ENCODE data around the gene SEC23A.
"Not testable (repeated sequence)": the region's sequence is repeated elsewhere in the genome, so short reads cannot be mapped to it uniquely, and the experiment has no call there.

Gene SEC23A

DNA sequence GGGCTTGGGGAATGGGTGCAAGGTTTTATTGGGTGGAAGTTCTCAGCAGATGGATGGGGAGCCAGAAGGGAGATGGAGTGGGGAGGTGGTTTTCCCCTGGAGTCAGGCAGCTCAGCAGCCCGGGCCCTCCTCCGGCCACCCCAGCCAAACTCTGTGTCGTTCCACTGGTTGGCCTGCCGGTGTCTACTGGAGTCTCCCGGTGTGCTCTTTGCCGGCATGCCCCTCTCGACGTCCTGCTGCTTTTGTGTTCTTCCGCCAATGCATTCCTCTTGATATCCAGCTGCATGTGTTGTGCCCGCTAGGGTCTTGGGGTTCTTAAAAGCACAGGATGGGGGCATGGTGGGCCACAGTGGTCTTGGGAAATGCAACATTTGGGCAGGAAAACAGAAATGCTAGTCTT, 72.8 kb downstream of the SEC23A start:
- no peak for DNase-seq (ENCODE audit: low read depth, low spot score)

DNA sequence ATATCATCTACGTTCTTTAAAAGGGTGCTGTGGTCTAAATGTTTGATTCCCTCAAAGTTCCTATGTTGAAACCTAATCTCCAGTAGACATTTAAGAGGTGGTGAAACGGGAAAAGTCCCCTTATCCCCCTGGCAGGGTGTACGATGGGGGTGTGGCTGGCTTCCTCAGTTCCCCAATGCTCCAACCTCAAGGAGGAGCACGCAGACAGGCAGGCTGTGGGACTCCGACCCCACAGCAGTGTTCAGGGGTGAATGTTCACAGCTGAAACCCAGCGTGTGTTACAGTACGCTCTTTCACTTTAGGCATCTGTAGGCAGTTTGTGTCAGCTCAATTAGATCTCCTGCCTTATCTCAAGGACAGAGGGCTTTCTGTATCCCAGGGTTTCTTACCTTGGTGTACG, 73.2 kb downstream of the SEC23A start:
- DNase-seq (ENCODE audit: low read depth, low spot score), result no peak

DNA sequence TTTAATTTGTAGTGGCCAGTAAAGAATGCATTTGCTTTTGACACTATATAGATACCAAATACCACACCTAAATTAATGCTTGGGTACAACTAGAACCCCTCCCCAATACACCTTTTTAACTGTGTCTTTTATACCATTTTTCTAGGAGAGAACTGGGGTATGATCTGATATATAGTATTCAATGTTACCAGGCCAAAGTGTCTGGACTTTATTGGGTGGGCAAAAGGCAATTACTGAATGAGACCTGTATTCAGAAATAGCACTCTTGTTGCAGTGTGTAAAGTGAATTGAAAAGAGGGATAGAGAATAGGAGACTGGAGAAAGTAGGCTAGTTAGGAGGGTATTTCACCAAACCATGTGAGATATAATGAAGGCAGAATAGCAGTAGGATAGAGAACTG, 74.4 kb downstream of the SEC23A start:
- no peak for DNase-seq (ENCODE audit: low read depth, low spot score)

DNA sequence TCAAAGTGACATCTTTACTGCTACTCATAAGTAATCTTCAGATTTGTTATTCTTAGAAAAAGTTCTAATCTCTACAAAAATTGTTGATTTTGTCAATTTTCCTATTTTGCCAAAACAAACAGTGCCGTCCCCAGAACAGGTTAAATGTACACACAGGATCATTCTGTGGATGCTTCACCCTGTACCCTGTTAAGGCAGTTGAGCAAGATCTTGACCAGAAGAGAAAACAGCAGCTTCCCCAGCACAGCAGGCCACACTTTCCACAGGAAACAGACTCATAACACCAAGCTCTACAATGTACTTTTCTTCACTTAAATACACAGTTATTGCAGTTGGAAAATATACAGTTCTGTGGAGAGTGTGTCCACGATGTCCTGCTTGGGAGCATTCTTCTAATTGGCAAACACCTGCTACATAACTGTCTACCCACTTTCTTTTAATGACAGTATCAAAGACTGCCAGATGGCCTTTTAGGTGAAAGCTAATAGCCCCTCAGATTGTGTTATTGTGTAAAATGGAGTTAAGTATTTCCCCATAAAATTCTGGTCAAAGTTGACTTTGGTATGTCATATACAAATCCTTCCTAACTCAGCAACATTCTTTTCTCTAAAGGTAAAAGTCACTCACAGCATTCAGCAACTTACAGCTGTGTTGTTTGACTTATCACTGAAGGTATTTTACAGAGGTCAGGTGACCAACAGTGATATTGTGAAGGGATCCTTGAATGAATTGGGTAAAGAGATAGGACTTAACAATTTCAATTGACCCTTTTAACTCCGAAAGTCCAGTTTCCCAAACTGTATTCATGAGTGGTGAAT, 77.0 kb downstream of the SEC23A start:
- DNase-seq (ENCODE audit: low read depth, low spot score), result peak; percentile 74

DNA sequence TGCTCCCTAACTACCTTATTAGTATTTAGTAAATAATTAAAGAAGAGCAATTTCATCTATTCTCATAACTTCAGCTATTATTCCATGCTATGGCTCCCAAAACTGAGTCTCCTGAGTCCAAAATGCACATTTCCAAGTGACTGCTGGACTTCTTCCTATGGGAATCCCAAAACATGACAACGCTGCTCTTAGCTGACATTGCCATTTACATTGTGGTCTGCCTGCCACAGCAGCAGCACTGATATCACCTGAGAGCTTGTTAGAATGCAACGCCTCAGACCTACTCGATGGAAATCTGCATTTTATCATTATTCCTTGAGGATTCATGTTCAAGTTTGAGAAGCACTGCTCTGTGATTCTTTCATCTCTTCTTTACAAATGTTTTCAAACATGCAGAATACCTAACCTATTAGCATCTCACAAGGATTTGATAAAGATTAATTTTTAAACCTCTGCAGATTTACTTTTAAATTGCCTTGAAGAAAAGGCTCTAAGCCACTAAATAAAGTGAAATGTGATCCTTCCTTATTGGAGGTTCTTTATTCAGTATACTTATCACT, 77.7 kb downstream of the SEC23A start:
- DNase-seq (ENCODE audit: low read depth, low spot score), result no peak

DNA sequence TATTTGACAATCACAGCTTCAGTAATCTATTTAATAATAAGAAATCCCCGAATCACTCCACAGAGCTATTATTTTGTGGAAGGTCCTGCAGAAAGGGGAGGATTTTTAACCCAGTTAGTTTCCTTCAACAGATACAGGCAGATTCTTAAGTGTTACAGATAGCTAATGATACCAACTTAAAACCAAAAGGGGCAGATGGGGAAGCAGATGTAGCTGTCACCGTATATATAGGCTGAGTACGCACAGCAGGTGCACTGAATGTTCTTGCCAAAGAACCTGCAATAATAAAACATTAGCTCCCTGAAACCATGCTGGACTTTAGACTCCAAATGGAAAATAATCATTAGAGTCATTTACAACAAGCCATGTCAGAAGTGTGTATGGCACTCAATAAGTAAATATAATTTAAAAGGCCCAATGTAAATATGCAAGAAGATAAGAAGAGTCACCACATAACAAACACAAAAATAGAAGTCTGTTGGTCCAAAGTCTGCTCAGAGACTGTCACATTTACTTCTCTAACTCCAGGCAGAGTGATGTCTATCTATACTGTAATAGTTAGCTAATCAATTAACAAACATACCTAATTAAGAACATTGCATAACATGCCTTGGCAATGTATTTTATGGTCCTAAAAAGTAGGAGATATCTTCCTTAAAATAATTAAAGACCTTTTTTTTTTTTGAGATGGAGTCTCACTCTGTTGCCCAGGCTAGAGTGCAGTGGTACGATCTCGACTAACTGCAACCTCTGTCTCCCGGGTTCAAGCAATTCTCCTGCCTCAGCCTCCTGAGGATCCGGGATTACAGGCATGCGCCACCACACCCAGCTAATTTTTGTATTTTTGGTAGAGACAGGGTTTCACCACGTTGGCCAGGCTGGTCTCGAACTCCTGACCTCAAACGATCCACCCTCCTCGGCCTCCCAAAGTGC, 78.8 kb downstream of the SEC23A start:
- DNase-seq (ENCODE audit: low read depth, low spot score), result no peak

DNA sequence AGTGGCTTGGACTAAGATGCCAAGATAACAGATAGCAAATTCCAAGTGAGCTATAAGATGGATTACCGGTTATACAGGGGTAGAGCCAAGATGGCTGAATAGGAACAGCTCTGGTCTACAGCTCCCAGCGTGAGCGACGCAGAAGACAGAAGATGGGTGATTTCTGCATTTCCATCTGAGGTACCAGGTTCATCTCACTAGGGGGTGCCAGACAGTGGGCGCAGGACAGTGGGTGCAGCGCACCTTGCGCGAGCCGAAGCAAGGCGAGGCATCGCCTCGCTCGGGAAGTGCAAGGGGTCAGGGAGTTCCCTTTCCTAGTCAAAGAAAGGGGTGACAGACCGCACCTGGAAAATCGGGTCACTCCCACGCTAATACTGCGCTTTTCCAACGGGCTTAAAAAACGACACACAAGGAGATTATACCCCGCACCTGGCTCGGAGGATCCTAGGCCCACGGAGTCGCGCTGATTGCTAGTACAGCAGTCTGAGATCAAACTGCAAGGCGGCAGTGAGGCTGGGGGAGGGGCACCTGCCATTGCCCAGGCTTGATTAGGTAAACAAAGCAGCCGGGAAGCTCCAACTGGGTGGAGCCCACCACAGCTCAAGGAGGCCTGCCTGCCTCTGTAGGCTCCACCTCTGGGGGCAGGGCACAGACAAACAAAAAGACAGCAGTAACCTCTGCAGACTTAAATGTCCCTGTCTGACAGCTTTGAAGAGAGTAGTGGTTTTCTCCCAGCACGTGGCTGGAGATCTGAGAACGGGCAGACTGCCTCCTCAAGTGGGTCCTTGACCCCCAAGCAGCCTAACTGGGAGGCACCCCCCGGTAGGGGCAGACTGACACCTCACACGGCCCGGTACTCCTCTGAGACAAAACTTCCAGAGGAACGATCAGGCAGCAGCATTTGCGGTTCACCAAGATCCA, 85.7 kb downstream of the SEC23A start:
- DNase-seq (ENCODE audit: low read depth, low spot score), result not testable (repeated sequence)

DNA sequence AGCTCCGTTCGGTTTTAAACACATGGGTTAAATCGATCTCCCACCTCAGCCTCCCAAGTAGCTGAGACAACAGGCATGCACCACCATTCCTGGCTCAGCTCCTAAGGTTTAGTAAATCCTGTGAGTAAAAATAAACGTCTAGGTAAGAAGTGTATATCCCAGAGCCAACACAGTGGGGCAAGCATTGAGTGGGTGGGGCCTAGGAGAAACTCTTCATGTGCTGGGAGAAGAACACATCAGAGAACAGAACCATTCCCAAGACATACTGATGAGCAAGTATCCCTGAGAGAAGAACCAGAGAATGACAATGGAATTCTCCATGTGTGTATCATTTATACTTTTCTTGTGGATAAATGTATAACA, 86.3 kb downstream of the SEC23A start:
- no peak for DNase-seq (ENCODE audit: low read depth, low spot score)

DNA sequence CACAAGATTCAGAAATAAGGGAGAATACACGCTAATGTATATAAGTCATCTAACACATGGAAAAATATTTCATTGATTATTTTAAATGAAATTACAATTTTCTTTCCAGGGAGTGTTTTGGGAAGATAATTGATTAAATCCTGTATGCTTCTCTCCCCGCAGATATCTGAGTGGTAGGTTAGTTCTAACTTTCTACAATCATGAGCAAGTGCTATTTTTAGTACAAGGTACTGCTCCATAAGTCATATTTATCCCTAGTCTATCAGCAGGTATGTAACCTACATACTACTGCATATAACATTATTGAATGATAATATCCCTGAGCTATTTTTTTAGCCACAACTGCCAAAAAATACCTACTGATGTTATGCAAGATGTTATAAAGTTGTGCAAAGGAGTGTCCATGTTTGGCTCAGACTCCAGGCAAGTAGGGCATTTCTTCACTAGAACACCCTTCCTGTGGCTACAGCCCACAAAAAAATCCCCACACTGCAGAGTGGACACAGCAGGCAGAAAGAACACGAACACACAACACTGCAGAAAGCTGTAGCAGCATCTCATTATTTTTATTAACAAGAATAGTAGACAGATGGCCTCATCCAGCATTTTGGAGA, 87.0 kb downstream of the SEC23A start:
- no peak for DNase-seq (ENCODE audit: low read depth, low spot score)

DNA sequence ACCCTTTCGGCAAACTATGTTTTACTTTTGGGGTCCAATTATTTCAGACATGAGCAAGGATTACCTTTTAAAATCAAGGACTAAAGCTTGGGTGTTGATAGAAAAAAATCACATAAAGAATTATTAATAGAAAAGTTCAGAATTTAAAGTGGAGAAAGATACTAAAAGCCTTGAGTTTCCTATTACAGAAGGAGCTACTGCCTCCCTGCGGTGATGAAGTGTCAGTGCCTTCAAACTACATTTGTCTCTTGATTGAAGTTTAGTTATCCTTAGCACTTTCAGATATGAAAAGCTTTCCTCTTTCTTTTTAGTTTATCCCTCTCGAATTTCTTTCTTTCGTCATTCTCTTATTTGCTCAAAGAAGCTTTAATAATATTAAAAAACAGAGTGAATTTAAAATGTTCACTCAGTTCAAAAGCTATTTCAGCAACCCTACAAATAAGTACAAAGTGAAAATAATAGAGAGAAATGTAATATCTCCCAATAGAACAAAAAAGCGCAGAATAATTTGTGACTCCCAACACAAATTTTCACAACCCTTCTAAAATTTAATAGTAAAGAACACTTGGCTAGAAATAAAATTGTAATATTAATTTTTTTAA, 87.6 kb downstream of the SEC23A start:
- DNase-seq (ENCODE audit: low read depth, low spot score), result no peak

DNA sequence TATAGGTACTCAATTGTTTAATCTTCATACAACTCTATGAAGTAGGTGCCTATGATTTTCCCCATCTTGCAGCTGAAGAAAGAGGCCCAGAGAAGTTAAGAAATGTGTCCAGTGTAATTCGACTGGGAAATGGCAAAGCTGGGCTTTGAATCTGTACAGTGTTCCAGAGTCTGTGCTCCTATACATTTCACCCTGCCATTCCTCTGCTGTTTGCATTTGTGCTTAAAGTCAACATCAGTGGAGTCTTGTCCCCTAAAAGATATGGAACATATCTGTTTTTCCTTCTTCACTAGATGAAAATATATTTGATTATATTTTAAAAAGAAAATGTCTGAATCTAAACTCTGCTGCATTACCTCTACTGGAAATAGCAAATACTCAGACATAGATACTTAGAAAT, 88.6 kb downstream of the SEC23A start:
- no peak for DNase-seq (ENCODE audit: low read depth, low spot score)

DNA sequence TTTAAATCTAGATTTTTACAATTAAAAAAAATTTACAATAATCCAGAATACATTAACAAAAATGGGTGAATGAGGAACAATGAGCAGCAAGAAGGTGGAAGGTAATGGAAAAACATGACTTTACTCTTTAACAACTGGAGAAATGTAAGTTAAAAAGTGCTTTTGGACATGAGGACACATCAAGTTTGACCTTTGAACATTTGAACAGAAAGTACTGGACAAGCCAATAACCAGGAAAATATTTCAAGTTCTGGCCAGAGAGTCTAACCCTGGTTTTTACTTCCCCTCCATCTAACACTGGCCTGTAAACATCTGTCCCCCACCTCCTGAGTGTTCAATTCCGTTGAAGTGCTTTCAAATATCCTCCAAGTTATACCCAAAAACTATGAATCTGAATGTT, 94.1 kb downstream of the SEC23A start:
- not testable (repeated sequence) for DNase-seq (ENCODE audit: low read depth, low spot score)

DNA sequence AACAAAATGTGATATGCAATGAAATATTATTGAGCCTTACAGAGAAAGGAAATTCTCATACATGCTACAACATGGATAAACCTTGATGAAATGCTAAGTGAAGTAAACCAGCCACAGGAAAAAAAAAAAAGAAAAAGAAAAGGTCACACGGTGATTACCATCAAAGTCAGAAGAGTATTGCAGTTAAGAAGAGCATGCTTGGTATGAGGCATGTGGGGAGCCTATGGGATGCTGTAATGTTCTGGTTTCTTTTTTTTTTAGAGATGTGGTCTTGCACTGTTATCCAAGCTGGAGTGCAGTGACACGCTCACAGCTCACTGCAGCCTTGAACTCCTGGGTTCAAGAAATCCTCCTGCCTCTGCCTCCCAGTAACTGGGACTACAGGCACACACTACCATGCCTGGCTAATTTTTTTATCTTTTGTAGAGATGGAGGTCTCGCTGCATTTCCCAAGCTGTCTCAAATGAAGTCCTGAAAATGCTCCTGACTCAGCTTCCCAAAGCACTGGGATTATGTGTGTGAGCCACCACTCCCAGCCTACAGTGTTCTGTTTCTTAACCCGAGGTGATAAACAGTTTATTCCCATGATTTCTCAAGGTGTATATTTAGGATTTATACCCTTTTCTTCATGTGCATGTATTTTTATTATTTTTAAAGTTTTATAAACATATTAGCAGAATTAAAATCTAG, 96.2 kb downstream of the SEC23A start:
- no peak for DNase-seq (ENCODE audit: low read depth, low spot score)

DNA sequence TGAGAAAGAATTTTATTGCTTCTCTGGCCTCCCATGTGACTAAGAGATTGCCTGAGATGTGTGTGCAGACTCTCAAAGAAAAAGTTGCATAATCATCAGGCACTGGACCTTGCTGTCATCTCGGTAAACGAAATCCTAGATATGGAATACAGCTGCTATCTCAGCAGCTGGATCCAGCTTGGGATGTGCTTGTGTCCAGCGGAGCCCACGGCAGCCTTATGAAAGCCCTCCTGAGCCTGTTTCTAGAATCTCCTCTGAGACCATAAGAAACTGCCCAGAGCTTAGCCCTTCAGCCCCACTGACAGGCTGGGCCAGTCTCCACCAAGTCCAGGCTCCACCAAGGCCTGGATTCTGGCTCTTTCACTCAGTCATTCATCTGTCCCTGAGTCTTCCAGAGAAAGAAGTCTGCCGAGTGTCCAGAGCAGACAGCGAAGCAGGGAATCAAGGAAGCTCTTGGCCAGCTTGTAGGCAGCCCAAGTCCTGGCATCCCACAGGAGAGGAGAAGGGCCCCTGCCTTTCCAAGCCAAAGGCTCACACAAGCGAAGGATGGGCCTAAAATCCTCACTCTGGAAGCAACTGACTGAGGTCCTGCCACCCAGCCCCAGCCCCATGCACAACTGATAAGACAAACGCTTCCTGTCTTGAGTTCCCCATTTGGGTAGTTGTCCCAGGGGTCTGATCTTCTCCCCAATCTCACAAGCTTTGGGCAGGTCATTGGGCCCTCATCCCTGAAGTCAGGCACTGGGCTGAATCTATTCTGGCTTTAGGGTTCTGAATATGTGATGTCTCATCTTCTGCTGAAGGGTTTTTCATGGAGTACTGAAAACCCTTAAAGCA, 97.8 kb downstream of the SEC23A start:
- DNase-seq (ENCODE audit: low read depth, low spot score), result no peak

DNA sequence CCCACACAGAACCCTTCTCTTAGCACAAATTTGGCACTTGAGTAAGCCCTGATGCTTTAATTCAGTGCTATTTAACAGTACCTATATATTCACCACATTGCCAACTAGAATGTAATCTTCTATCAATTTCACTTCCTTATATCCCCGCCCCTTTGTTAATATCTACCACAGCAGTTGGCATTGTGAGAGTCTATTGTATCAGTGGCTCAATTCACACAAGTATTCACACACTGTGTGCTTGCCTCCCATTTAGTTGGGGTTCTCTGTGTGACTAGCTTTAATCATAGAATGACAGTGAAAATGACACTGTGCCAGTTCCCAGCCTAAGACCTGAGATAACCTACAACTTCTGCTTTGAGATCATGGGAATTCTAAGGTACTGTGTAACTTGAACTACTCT, 103.1 kb downstream of the SEC23A start:
- no peak for DNase-seq (ENCODE audit: low read depth, low spot score)

DNA sequence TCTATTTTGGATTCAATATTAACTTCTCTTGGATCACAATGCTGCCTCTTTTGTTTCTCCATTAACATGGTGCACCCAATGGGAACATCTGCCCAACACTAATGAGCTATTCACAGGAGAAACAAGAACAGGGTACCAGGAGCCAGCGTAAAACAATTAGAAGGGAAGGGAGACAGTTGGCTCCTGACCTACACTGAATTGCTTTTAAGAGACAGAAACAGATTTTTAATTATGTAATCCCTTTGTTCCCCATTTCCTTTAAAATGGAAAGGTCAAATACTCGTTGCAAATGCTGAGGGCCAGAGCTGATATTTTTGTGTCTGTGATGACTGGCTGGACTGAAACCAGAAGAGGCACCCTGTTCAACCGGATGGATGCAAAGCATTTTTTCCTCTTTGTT, 108.3 kb downstream of the SEC23A start:
- no peak for DNase-seq (ENCODE audit: low read depth, low spot score)

DNA sequence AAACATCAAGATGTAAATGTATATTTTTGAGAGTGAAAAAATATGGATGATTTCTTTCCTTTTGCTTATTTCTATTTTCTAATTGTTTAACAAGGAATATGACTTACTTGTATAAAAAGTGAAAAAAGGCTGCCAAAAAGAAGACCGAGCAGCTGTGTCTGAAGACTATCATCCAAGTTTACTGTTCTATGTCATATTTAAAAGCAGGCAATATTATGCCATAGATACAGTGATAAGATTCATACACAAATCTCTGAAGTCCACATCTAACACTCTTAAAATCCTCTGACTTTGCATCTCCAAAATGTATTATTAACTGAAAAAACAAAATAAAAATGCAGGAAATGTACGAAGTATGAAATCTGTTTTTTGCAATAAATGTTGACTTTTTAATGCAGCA, 109.1 kb downstream of the SEC23A start:
- no peak for DNase-seq (ENCODE audit: low read depth, low spot score)

DNA sequence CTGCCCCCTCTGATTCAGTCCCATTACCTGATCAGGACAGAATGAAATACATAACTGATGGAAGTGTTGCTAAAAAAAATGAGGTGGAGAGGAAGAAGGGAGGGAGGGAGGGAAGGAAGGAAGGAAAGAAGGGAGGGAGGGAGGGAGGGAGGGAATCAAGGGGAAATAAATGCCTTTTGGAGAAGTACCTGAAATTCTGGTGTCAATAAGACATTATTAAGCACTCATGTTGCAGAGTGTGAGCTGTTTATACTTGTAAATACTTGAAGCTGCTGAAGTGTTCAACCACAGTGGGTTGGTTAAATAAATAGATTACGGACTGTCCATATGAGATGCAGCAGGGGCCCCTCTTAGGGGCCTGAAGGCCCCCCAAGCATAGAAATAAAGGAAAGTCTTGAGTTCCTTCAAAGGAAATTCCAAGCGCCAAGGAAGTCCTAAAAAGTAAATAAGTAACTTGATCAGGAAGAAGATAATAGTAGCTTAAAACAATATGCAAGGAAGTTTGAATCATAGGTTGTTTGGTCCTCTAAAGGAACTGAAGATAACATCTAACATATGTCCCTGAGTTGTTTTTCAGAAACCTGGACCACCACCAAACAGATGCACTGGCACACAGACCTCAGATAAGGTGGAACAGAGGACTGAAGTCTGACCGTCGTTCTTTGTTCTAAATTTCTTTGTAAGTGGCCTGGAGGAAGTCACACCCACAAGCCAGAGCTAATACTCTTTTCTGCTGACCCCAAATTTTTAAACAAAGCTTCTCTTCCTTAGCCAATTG, 110.8 kb downstream of the SEC23A start:
- DNase-seq (ENCODE audit: low read depth, low spot score), result no peak

Measured in brain pericyte (primary cell).